Measurements from ENCODE around the gene GNG7.
A peak's percentile ranks its signal among the peaks of the same experiment; 100 is the strongest.
"Not testable (repeated sequence)": the region's sequence is repeated elsewhere in the genome, so short reads cannot be mapped to it uniquely, and the experiment has no call there.

The GNG7 gene

DNA sequence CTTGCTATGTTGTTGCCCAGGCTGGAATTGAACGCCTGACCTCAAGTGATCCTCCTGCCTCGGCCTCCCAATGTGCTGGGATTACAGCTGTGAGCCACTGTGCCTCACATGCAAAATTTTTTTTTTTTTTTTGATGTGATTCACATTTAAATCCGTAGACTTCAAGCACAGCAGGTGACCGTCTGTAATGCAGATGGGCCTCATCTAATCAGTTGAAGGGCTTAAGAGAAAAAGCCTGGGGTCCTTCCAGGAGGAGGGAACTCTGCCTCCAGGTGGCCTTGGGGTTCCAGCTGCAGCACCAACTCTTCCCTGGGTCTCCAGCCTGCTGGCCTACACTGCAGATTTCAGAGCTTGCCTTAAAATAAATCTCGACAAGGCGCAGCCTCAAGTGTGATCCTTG lies 183.0 kb downstream of the GNG7 start:
- DNase-seq (ENCODE audit: extremely low read depth in 1 of 2, low read depth in 1 of 2): no peak

DNA sequence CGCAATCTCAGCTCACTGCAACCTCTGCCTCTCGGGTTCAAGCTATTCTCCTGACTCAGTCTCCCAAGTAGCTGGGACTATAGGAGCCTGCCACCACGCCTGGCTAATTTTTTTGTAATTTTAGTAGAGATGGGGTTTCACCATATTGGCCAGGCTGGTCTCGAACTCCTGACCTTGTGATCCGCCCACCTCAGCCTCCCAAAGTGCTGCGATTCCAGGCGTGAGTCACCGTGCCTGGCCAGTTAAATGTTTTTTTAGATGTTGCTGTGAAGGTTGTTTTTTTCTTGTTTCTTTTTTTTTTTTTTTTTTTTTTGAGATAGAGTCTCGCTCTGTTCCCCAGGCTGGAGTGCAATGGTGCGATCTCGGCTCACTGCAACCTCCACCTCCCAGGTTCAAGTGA lies 183.6 kb downstream of the GNG7 start:
- not testable (repeated sequence) for DNase-seq (ENCODE audit: extremely low read depth in 1 of 2, low read depth in 1 of 2)

DNA sequence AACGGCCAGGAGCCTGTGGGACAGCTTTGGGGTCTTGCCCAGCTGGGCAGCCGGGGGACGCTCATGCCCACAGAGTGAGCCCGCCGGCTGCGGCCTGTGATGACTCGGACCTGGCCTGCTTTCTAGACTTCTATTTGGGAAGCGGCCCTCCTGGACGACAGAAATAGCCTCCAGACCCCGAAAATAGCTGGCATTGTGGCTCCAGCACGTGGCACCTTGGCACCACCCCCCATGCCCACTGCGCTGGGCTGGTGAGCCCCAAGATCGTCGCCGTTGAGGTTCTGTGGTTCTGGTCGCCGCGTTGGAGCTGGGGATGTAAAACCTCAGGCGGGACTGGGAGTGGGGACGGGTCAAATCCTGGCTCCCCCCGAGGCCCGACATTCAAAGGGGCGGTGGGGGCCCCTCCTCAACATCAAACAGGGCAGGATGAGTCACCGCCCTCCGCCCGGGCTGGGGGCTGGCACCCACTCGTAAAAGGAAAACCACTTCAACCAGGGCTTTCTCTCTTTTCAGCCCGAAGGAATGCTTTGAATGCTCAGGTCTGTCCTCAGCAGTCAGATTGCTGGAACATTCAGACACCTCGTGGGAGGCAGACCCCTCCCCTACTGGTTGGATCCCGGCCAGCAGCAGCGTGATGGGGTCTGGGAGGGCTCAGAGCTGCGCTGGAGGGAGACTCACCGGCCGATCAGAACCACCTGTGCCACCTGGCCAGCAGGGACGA lies 184.5 kb downstream of the GNG7 start:
- DNase-seq (ENCODE audit: extremely low read depth in 1 of 2, low read depth in 1 of 2): no peak

DNA sequence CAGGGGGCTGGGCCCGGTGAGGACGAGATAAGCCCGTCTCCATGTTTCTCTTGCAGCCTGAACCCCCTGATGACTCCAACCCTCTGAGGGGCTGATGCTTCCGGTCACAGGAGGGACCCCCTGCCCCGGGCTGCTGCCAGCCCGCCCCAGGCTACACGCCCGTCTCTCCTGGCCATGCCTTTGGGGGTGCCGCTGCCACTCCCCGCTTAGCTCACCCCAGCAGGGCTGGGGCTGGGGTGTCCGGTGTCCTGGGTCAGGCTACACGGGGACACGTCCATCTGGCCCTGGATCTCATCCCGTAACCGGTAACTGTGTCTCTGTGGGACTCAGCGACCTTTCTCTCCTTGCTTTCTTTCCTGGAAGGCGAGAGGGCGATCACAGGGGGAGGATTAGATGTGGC lies 185.8 kb downstream of the GNG7 start:
- no peak for DNase-seq (ENCODE audit: extremely low read depth in 1 of 2, low read depth in 1 of 2)

DNA sequence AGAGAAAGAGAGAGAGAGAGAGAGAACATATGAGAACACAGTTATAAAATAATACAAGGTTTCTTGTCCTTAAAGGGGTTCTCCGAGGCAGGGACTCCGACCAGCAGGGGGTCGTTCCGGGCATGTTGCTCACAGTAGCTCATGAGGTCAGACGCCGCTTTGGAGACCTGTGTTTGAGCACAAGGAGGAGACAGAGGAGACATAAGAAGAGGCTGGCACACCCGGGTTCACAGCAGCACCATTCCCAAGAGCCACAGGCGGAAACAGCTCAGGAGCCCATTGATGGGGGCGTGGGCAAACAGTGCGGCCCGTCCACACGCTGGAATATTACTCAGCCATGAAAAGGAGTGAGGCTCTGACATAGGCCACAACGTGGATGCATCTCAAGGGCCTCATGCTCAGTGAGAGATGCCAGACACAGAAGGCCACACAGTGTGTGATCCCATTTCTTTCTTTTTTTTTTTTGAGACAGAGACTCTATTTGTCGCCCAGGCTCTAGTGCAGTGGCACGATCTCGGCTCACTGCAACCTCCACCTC lies 187.4 kb downstream of the GNG7 start:
- DNase-seq (ENCODE audit: extremely low read depth in 1 of 2, low read depth in 1 of 2): no peak

DNA sequence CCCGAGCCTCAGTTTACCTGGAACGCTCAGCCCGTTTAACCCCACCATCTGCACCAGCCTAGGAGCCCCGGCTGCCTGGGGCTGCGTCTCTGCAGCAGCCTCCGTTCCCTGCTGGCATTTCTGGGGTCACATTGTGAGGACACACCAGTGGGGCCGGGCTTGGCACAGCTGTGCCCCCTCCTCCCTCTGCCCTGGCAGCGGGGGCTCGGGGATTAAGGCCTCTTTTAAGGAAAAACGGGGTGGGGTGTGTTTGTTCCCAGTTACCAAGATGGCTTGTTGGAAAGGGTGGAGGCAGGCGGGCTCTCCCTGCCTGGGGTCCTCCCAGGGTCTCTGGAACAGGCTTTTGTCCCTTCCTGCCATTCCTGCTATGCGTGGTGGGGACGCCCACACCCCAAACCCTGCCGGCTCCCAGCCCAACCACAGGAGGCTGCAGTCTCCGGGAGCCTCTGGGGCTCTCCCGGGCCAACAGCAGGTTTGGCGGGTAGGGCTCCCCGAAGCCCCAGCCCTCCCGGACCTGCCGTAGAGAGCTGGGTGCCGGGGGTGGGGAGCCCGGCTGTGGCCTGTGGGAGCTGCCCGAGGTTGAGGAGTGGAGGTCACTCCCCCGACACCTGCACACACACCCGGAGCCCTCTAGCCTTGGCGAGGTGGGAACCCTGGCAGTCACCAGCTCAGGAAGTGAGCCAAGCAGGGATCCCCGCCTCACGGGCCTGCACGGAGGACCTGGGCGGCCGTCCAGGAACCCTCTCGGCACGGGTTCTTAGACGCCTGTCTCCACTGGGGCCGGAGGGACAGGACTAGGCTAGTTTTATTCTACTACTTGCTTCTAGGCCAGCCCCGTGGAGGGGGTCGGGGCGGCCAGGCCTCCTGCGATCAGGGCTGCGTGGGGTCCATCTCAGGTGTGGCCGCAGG lies 189.7 kb downstream of the GNG7 start:
- DNase-seq (ENCODE audit: extremely low read depth in 1 of 2, low read depth in 1 of 2): no peak

DNA sequence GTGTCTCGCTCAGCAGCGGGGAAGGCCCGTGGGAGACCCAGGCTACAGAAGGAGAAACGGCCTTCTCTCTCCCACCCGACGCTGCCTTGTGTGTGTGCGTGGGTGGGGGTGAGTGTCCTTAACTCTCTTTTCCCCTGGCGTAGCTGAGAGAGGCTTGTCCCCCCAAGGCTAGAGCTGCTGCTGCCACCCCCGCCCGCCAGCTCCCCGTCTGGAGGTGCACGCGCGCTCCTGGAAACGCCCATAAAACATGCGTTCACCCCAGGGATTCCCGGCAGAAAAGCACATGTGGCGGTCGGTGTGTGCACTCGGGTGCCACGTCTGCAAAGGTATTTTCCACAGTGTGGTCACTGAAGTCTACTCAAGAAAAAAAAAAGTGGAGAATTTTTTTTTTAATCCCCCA lies 190.5 kb downstream of the GNG7 start:
- no peak for DNase-seq (ENCODE audit: extremely low read depth in 1 of 2, low read depth in 1 of 2)

DNA sequence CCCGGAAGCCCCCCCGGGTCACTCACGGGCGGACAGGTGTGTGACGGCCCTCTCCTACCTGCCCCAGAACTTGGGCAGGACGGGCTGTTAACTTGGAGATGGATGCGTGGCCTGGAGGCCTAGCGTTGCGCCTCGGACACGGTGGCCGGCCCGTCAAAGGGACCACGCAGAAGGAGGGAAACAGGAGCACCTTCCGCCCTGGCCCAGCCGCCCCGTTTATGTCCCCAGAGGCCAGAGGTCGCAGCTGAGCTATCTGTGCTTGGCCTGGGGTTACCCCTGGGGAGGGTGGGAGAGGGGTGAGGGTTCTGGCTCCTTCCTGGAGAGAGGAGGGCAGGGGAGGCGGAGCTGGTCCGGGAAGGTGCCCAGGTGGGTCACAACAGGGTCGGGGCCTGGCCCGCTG lies 190.9 kb downstream of the GNG7 start:
- DNase-seq (ENCODE audit: extremely low read depth in 1 of 2, low read depth in 1 of 2): no peak

DNA sequence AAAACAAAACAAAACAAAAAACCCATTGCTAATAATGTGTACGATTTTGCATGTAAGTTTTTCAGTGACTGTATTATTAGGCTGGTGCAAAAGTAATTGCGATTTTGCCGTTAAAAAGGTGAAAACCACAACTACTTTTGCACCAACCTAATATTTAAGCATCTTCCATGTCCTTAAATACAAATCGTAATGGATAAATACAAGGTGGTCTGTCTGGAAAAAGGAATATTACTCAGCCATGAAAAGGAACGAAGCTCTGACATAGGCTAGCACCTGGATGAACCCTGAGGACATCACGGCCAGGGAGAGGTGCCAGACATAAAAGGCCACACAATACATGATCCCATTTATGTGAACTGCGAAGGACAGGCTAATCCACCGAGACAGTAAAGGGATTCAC lies 193.4 kb downstream of the GNG7 start:
- DNase-seq (ENCODE audit: extremely low read depth in 1 of 2, low read depth in 1 of 2): no peak

DNA sequence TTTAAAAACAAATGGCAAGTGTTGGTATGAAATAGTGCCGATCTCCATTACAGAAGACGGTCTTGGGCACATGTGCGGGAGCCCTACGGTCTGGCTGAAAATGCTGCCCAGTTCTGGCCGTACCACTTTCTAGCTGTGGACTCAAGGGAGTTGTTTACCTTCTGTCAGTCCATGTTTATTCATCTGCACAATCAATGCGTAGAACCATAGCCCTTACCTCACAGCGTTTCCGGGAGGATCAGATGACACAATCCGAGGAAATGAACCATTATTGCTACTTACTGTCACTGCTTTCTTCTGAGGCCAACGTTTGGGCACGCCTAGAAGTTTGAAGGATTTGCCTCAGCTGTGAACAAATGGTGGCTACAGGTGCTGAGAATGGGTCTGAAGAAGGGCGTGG lies 195.4 kb downstream of the GNG7 start:
- DNase-seq (ENCODE audit: extremely low read depth in 1 of 2, low read depth in 1 of 2): no peak

DNA sequence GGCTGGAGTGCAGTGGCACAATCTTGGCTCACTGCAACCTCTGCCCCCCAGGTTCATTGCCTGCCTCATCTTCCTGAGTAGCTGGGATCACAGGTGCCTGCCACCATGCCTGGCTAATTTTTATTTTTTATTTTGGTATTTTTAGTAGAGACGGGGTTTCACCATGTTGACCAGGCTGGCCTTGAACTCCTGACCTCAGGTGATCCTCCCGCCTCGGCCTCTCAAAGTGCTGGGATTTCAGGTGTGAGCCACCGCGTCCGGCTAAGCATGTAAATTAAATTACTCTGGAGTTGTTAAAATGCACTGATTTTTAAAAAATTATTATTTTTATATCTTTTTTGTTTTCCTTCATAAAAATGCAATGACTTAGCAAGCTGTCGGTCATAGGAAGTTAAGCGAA lies 195.8 kb downstream of the GNG7 start:
- DNase-seq (ENCODE audit: extremely low read depth in 1 of 2, low read depth in 1 of 2): not testable (repeated sequence)

DNA sequence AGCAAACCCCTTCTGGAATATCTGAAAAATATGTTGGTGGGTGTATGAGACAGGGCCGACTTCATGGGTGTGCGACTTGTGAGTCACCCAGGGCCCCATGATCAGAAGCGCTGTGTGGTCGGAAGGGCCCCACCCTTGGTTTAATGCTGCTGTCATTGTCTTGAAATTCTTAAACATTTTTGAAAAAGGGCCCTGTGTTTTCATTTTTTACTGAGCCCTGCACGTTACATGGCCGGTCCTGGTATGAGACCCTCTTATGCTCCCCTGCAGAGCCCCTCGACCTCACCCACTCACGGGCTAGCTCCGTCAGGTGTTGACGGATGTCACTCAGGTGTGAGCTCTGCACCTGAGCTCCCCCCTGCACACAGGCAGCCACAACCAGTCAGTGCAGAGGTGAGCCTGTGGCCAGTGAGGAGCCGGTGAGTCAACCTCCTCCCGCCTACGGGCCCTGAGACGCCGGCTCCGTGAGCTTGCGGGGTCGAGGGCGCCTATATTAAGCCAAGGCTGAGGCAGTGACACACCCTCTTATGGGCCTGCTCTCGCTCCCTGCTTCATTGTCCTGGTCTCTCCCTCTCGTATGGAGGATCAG lies 198.9 kb downstream of the GNG7 start:
- DNase-seq (ENCODE audit: extremely low read depth in 1 of 2, low read depth in 1 of 2): peak; percentile 61 to 63

DNA sequence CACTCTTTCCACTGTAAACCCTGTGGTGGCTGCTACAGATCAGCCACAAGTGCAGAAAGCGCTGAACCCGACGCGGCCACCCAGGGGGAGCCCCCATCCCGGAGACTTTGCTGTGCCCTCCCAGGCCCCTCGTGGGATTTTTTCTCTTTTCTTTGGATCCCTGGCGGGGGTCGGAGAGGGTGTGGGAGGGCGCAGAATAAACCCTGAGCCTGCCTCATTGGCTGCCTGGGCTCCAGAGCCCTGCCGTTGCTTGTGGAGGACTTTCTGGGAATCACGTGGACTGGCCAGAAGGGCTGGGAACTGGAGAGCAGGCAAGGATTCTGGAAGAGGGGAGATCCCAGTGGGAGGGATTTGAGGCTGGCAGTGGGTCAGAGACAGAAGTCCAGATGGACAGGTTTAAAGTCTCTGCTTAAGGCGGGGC lies 201.6 kb downstream of the GNG7 start:
- DNase-seq (ENCODE audit: extremely low read depth in 1 of 2, low read depth in 1 of 2): no peak

DNA sequence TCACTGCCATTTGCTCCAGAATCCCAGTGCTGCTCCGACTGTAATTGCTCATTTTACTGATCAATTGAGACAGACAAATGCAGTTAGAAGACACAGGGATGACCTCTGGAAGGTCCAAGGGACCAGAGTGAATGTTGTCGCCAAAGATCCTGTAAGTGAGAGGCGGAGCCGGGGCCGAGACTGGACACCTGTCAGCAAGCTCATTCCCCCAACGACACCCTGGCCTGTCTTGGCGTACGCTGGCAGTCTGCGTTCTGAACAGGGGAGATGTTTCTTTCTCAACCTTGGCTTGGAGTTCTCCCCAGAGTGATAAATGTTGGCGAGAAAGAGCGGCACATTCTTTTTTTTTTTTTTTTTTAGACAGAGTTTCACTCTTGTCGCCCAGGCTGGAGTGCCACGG lies 202.3 kb downstream of the GNG7 start:
- DNase-seq (ENCODE audit: extremely low read depth in 1 of 2, low read depth in 1 of 2): no peak

DNA sequence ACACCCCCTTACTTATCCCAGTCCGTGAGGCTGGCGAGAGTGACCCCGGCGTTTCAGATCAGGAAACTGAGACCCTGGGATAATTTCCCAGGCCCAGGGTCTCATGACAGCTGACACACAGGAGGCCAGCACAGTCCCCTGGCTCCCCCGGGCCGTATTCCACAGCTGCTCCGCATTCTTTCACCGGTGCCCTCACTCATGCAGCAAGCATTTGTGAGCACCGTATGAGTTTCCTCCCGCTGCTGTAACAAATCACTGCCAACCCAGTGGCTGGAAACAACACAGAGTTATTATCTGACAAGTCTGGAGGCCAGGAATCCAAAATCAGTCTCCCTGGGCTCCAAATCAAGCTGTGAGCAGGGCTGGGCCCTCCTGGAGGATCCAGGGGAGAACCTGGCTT lies 205.3 kb downstream of the GNG7 start:
- DNase-seq (ENCODE audit: extremely low read depth in 1 of 2, low read depth in 1 of 2): no peak

DNA sequence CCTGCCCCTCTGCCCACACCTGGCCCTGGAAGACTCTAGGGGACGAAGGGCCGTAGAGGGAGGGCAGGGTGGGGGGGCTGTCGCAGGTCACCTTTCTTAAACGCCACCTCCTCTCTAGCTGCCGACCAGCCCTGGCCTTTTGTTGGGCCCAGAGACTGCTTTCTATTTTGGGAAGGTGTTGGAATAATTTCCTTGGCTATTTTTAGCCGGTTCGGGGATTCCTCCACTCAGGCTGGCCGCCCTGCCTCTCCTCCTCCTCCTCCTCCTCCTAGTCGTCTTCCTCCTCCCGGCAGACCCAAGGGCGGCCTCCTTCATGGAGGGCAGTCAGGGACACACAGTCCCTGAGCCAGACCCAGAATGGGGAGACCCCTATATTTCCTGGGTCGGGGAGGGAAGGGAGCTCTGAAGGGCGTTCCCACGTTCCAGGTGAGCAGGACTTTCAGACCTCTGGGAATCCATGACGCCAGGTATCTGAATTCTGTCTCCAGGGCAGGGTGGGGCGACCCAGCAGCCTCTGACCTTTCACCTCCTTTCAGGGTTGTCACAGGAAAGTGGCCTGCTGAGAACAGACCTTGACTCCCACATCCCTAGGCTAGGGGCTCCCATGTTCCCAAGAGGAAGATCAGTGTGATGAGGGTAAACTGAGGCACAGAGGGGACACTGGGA lies 206.7 kb downstream of the GNG7 start:
- no peak for DNase-seq (ENCODE audit: extremely low read depth in 1 of 2, low read depth in 1 of 2)

DNA sequence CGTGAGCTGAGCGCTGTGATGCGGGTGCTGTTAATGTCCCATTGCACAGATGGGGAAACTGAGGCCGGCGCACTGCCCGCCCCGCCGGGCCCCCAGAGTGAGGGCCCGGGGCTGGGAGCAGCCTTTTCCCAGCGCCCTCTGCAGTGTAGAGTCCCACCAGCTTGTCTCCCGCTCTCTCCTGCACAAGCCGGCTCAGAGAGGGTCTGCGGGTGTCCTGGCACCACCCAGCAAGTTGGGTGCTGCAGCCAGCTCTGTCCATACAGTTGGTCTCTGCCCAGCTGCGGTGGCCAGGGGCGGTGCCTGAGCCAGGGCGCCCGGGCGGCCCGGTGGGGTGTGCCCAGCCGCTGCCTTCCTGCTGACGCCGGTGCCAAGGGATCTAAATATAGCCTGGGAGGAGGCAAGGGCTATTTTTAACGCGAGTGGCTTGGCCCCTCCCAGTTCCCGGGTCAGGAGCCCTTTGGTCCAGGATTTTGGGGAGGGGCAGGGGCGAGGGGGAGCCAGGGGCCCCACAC lies 207.3 kb downstream of the GNG7 start:
- DNase-seq (ENCODE audit: extremely low read depth in 1 of 2, low read depth in 1 of 2): no peak

DNA sequence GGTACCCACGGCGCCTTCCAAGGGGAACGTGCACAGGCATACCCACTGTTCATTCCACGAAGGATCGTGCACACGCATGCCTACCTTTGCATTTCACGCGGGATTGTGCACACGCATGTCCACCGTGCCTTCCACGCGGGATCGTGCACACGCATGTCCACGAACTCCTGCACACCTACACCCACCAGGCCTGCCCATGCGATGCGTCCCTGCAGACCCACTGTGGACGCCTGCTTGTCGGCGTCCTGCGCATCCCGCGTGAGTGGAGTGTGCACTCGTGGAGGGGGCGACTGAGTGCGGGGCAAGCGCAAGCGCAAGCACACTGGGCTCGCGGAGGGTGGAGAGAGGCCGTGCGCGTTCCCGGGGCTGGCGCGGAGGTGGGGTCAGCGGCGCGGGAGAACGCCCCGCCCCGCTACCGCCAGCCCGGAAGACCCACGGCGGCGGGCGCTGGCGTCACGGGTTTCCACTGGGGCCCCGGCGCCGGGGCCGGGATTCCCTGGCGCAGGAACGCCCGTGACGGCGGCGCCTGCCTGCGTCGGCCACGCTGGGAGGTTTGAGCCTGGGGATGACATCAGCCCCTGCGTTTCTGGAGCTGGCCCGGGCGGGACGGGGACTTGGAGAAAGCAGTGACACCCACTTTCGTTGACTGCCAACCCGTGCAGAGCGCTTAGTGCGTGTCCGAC lies 207.9 kb downstream of the GNG7 start:
- DNase-seq (ENCODE audit: extremely low read depth in 1 of 2, low read depth in 1 of 2): peak in 1 of 2 donors; percentile 52

DNA sequence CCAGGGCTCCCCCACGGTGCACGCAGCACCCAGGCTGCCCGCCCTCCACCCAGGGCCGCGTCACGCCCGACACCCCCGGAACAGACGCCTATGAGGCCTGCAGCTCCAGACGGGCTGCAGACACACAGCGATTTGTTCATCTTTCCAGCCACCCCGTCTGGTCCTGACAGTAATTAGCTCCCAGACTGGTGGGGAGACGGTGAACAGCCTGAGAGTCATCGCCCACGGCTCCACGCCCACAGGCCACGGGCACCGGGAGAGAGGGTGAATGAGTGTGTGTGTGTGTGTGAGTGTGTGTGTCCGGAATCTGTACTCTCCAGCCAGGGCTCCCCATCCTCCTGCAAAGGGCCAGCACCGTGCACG lies 208.4 kb downstream of the GNG7 start:
- no peak for DNase-seq (ENCODE audit: extremely low read depth in 1 of 2, low read depth in 1 of 2)

DNA sequence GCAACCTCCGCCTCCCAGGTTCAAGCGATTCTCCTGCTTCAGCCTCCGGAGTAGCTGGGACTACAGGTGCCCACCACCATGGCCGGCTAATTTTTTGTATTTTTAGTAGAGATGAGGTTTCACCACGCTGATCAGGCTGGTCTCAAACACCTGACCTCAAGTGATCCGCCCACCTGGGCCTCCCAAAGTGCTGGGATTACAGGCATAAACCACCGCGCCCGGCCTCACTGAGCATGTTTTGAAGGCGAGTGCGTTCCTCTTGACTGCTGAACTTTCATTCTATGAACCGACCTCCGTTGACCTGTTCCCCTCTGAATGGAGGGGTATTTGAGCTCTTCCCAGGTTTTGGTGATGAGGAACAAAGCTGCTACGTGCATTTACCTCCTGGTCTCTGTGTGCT lies 209.0 kb downstream of the GNG7 start:
- not testable (repeated sequence) for DNase-seq (ENCODE audit: extremely low read depth in 1 of 2, low read depth in 1 of 2)
